Ovary (tissue), 9 donors: ENCODE results near the gene REPS2. TPM values are rescaled to one million over a fixed set of nuclear protein-coding genes. Genes with fewer than 3 reads are reported as not detected.

Experiments
- DNase-seq, 5 donors: peaks; one replicate each; pipeline ENCODE4 v3.0.0-alpha.2; 2019 to 2020
- H3K27ac ChIP-seq, 2 donors: fragments of 200-600 bp; one replicate each; pipeline versions ENCODE4 v1.5.1 to v1.8.0; 2019 to 2022
- H3K27me3 ChIP-seq: fragments of 200-600 bp; one replicate; pipeline ENCODE4 v1.8.0; 2022
- H3K36me3 ChIP-seq: fragments of 200-600 bp; sonication (generic); one replicate; pipeline ENCODE4 v1.5.1; 2019
- H3K4me1 ChIP-seq: one replicate; pipeline ENCODE4 v1.8.1; 2013; ENCODE audit warnings: mild to moderate bottlenecking, moderate library complexity; ENCODE audit not compliant: insufficient read depth
- H3K4me3 ChIP-seq: fragments of 200-600 bp; sonication (generic); one replicate; pipeline ENCODE4 v1.5.1; 2017
- H3K9me3 ChIP-seq, 2 donors: fragments of 200-600 bp in 1 of 2; sonication (generic) in 1 of 2; one replicate each; pipeline versions ENCODE4 v1.5.1 to v1.8.1; 2013 to 2019; ENCODE audit warnings: mild to moderate bottlenecking in 1 of 2, moderate library complexity in 1 of 2
- EP300 ChIP-seq: sonication (generic); formaldehyde crosslinking; IDR thresholded peaks from one replicate; pipeline ENCODE4 v1.6.1; 2017; ENCODE audit warnings: antibody characterized with exemption
- POLR2A ChIP-seq: fragments of 450-650 bp; IDR thresholded peaks from one replicate; pipeline ENCODE4 v1.6.1; 2017; ENCODE audit warnings: antibody characterized with exemption, mild to moderate bottlenecking, moderate library complexity
- WGBS, 3 donors: extraction: QIAGEN DNeasy Blood & Tissue Kit in 1 of 3; methylation state at CpG; one replicate each; pipeline versions ENCODE4 v1.1.5 to v1.1.7; 2013 to 2017; 5-methylcytosine and 5-hydroxymethylcytosine counted together
- intact Hi-C, 4 donors: fragments of 100-400 bp; cut with DNase I; formaldehyde crosslinking; loops; one replicate each; pipeline versions ENCODE4 v1.11.0 to v1.15.1; 2022 to 2023
- polyA plus RNA-seq, 2 donors: library from polyadenylated mRNA; stranded (reverse); fragments of 200-250 nt in 1 of 2; fragments of 350-450 nt in 1 of 2; fragmentation: Illumina TruSeq in 1 of 2; extraction: RNeasy Lipid Tissue Mini Kit (QIAGEN cat#74804) in 1 of 2; gene quantifications; one replicate each; pipeline ENCODE4 v1.2.3, GENCODE V29; 2013 to 2014
- total RNA-seq, 7 donors: library from RNA; depleted of rRNA in 2 of 7; stranded (reverse); fragments of >200 nt in 2 of 7; fragmentation: NEBNext Ultra II Directional in 3 of 7; extraction: Animal tissue kit (Norgen Biotek cat#: 25700) in 3 of 7; gene quantifications; one replicate each; pipeline versions ENCODE4 v1.1.0 to v1.2.4, GENCODE V29; 2016 to 2023
- TF ChIP-seq, protein P1 (sequence below), 3 donors: fragments of 450-650 bp in 2 of 3; fragments of 200-600 bp in 1 of 3; IDR thresholded peaks; one replicate each; pipeline versions ENCODE4 v1.5.1 to v1.8.0; 2016 to 2022; ENCODE audit warnings: antibody characterized with exemption in 3 of 3, mild to moderate bottlenecking in 1 of 3
- donor health status: DM: no; HTN: no; CAD: no; lungs with moderate emphysema.
- donor health status: DM: no; HTN: no; CAD: no.
- donor health status: Bipolar disorder and iron deficiency.
- donor health status: DM: yes; HTN: yes; CAD: no.
- donor health status: DM: no; HTN: no; CAD: no.
- donor health status: DM: yes; HTN: yes; CAD: no.

The REPS2 gene
- total and polyA plus RNA-seq, 9 donors: 2.1 to 25.8 (median 15.2) TPM

DNA sequence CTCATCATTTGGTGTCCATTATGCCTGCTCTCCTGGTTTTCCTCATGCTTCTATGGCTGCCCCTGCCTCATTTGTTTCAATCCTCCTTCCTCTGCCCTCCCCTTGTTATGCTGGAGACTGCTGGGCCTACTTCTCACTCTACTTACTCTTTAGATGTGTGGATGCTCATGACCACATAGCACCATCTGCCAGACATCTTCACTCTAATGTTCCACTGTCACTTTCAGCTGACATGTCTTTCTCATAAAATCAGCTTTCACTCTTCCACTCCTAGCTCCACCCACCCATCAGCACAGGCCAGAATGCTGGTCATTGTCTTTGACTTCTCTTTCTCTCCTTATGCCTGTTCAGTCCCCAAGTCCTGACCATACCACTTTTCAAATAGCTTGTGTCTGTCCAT, 86.8 kb downstream of the REPS2 start:
- Histone ChIP-seq H3K27ac (no peak overlapping the region), H3K36me3 (no peaks in the 10 kb centered on the region), H3K9me3 (no peaks in the 10 kb centered on the region), H3K27me3 (no peaks in the 10 kb centered on the region), H3K4me1 (peaks cover 2% of the 10 kb centered on the region), H3K4me3 (no peak overlapping the region)
- DNase-seq: no peak
- TF ChIP-seq POLR2A: no peak
- TF ChIP-seq, protein P1, sequence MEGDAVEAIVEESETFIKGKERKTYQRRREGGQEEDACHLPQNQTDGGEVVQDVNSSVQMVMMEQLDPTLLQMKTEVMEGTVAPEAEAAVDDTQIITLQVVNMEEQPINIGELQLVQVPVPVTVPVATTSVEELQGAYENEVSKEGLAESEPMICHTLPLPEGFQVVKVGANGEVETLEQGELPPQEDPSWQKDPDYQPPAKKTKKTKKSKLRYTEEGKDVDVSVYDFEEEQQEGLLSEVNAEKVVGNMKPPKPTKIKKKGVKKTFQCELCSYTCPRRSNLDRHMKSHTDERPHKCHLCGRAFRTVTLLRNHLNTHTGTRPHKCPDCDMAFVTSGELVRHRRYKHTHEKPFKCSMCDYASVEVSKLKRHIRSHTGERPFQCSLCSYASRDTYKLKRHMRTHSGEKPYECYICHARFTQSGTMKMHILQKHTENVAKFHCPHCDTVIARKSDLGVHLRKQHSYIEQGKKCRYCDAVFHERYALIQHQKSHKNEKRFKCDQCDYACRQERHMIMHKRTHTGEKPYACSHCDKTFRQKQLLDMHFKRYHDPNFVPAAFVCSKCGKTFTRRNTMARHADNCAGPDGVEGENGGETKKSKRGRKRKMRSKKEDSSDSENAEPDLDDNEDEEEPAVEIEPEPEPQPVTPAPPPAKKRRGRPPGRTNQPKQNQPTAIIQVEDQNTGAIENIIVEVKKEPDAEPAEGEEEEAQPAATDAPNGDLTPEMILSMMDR (IDR thresholded peaks at IDR 0.05): no peak
- TF ChIP-seq EP300: no peak
- intact Hi-C loops: no loop called here

DNA sequence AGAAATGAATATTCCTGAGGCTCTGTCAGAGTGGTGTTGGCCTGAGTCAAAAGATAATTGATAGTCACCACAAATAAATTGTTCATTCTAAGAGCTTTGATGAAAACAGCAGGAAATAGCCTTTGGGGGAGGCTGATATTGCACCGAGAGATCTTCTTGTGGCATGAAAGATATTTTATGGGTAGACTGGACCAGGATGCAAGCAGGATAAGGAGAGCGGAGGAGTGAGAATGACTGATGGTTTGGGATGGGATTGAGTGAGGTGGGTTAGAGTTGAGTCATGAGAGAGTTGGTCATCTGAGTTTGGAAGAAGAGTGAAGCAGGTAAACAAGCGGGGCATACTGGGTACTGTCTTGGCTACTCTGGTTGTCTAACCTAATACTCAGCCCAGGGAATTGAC, 88.7 kb downstream of the REPS2 start:
- H3K9me3 ChIP-seq: no peaks in the 10 kb centered on the region
- peaks cover 2% of the 10 kb centered on the region for H3K4me1 ChIP-seq
- TF ChIP-seq, protein P1 (IDR thresholded peaks at IDR 0.05): no peak
- no peak for TF ChIP-seq POLR2A
- TF ChIP-seq EP300: no peak
- intact Hi-C loops: no loop called here
- H3K27me3 ChIP-seq: no peaks in the 10 kb centered on the region
- no peak for DNase-seq
- no peaks in the 10 kb centered on the region for H3K36me3 ChIP-seq
- WGBS, 3 donors: 88 to 89% (median 88%) methylated on average over 3 of the region's 3 CpGs
- no peak overlapping the region for H3K27ac ChIP-seq
- H3K4me3 ChIP-seq: no peak overlapping the region

DNA sequence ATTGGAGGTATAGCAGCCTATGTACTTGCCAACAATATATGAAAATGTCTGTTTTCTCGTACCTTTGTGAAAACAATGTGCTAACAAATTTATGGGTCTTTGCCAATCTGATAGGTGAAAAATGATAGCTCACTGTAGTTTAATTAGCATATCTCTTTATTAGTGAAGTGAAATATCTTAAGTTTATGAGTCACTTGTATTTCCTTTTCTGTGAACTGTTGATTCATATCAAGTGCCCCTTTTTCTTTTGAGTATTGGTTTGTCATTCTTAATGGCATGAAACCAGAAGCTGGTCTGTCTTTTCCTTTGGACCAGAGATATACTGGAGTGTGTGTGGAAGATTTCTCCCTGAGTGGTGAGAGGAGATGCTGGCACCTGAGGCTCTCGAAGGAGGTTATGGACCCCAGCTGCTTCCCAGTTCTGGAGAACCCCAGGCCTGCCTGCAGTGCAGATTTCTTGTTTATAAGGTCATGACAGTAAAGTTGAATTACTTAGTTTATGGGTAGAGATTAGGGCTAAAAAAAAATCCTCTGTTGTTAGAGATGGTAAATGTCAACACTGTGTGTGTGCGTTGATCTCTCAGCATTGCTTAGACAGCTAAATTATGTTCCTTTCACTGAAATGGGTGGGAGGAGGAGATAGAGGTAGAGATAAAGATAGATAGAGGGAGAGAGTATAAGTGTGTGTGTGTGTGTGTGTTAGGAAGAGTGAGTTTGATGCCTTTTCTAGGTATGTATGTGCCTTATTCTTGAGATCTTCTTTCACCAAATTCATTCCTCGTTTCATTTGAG, 89.9 kb downstream of the REPS2 start:
- Histone ChIP-seq H3K27me3 (no peaks in the 10 kb centered on the region), H3K4me1 (peaks cover 4% of the 10 kb centered on the region), H3K4me3 (no peak overlapping the region), H3K36me3 (no peaks in the 10 kb centered on the region), H3K9me3 (no peaks in the 10 kb centered on the region), H3K27ac (no peak overlapping the region)
- DNase-seq: no peak
- 64 to 72% (median 70%) methylated on average over 4 of the region's 4 CpGs for WGBS, 3 donors
- TF ChIP-seq POLR2A: no peak
- TF ChIP-seq, protein P1 (IDR thresholded peaks at IDR 0.05): no peak
- TF ChIP-seq EP300: no peak
- intact Hi-C loops: no loop called here

DNA sequence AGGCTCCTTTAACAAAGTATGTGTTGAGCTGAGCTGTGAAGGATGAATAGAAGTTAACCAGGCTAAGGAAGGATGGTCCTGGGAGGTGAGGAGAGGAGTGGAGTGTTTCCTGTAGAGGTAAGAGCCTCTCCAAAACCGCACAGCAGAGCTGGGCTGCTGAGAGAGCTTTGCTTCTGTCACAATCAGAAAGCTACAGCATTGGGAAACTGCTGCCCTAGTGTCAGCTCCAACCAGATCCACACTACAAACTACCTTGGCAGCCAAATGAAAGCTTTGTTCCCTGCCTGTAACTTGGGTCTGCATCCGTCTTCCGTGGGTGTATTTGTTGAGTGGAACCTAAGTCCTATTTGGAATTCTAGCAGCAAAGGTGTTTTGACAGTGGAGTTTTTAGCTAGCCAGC, 91.8 kb downstream of the REPS2 start:
- H3K4me3 ChIP-seq: no peak overlapping the region
- H3K9me3 ChIP-seq: no peaks in the 10 kb centered on the region
- H3K27ac ChIP-seq: peak overlapping the region; percentile 36 to 52
- H3K4me1 ChIP-seq: peaks cover 3% of the 10 kb centered on the region
- no peaks in the 10 kb centered on the region for H3K27me3 ChIP-seq
- no peaks in the 10 kb centered on the region for H3K36me3 ChIP-seq
- DNase-seq: peak in 1 of 5 donors; percentile 41
- 40 to 56% (median 44%) methylated on average over 3 of the region's 3 CpGs for WGBS, 3 donors
- TF ChIP-seq, protein P1 (IDR thresholded peaks at IDR 0.05): no peak
- no peak for TF ChIP-seq POLR2A
- no peak for TF ChIP-seq EP300
- intact Hi-C loops: no loop called here
